Measurements from ENCODE around the gene FERD3L. TPM values are rescaled to one million over a fixed set of nuclear protein-coding genes. Genes with fewer than 3 reads are reported as not detected.

The FERD3L gene
- total RNA-seq, 2 experiments from 2014 or later, result not detected

DNA sequence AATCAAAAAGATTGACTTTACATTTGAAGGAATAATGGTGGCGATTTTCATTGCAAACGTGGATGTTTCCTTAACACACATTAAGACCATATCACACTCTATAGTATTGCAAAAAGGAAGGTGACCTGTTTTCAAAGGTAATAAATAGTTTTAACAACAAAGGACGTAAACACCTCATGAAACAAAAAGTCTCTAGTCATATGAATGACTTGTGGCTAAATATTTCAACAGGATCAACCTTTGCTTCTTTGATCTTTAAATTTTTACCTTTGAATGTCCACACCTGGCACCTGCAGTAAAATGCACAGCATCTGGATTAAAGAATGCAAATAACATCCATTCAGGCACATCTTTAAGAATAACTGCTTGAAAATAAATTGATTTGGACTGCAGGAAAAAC is 30.0 kb upstream of the FERD3L start:
- DNase-seq (no peak), ATAC-seq (no peak)
- TF ChIP-seq, protein P1, sequence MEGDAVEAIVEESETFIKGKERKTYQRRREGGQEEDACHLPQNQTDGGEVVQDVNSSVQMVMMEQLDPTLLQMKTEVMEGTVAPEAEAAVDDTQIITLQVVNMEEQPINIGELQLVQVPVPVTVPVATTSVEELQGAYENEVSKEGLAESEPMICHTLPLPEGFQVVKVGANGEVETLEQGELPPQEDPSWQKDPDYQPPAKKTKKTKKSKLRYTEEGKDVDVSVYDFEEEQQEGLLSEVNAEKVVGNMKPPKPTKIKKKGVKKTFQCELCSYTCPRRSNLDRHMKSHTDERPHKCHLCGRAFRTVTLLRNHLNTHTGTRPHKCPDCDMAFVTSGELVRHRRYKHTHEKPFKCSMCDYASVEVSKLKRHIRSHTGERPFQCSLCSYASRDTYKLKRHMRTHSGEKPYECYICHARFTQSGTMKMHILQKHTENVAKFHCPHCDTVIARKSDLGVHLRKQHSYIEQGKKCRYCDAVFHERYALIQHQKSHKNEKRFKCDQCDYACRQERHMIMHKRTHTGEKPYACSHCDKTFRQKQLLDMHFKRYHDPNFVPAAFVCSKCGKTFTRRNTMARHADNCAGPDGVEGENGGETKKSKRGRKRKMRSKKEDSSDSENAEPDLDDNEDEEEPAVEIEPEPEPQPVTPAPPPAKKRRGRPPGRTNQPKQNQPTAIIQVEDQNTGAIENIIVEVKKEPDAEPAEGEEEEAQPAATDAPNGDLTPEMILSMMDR (IDR thresholded peaks at IDR 0.05), result no peak
- Mint-ChIP-seq H3K9me3 (no peaks in the 10 kb centered on the region), H3K27ac (no peak overlapping the region), H3K4me3 (no peak overlapping the region), H3K4me1 (ENCODE audit: low read depth) (no peaks in the 10 kb centered on the region), H3K36me3 (ENCODE audit: low read depth) (no peaks in the 10 kb centered on the region), H3K27me3 (no peaks in the 10 kb centered on the region)
- CTCF ChIA-PET, result no interaction called here
- POLR2A ChIA-PET, result no interaction called here
- intact Hi-C loops (cut with micrococcal nuclease), result no loop called here

DNA sequence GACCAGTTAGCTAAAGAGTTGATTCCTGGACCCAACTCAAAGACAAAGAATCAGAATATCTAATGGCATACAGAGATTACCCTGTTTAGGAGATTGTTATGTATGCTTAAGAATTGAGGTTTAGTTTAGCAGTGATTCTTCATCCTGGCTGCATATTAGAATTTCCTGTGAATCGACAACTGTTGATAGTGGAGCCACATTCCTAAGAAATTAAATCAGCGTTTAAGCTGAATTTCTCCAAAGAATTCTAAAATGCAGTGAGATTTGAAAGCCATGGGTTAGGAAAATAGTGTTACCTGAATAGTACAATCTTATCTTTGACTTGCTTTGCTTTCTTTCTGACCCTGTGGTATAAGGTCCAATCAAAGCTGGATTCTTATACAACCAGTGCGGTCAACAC is 16.4 kb upstream of the FERD3L start:
- DNase-seq (no peak), ATAC-seq (no peak)
- Mint-ChIP-seq H3K27me3 (no peaks in the 10 kb centered on the region), H3K27ac (no peak overlapping the region), H3K4me3 (no peak overlapping the region), H3K36me3 (ENCODE audit: low read depth) (no peaks in the 10 kb centered on the region), H3K4me1 (ENCODE audit: low read depth) (no peaks in the 10 kb centered on the region), H3K9me3 (no peaks in the 10 kb centered on the region)
- TF ChIP-seq, protein P1 (IDR thresholded peaks at IDR 0.05), result no peak
- intact Hi-C loops (cut with micrococcal nuclease), result no loop called here
- POLR2A ChIA-PET, result no interaction called here
- CTCF ChIA-PET, result no interaction called here

DNA sequence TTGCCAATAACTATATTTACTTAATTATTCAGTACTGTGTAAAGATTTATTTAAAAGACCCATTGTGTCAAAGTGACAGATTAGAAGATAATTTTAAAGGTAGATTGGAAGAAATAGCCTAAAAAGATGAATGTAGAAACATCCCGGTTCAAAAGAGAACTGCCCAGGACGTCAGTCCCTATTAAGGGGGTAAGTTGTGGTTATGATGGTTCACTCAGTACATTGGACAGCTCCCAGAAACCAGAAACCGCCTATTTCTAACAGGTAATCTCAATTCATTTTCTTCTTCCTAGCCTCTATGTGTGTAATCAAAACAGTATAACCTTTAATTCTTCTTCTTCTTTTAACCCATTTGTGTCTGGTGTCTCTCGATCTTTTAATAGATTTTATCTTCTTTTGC is 1.5 kb upstream of the FERD3L start:
- DNase-seq (no peak), ATAC-seq (no peak)
- ChIA-PET CTCF (no interaction called here), POLR2A (interaction anchor here (0.7 kb wide), 1 partner anchor 9 kb away, joined by 3 read pairs; no protein-coding TSS in a partner anchor)
- H3K36me3 Mint-ChIP-seq (ENCODE audit: low read depth), result no peaks in the 10 kb centered on the region
- H3K4me3 Mint-ChIP-seq, result no peak overlapping the region
- H3K4me1 Mint-ChIP-seq (ENCODE audit: low read depth), result no peaks in the 10 kb centered on the region
- peaks cover 1% of the 10 kb centered on the region for H3K9me3 Mint-ChIP-seq
- intact Hi-C loops (cut with micrococcal nuclease), result no loop called here
- TF ChIP-seq, protein P1 (IDR thresholded peaks at IDR 0.05), result no peak
- no peak overlapping the region for H3K27ac Mint-ChIP-seq
- peaks cover 28% of the 10 kb centered on the region for H3K27me3 Mint-ChIP-seq

DNA sequence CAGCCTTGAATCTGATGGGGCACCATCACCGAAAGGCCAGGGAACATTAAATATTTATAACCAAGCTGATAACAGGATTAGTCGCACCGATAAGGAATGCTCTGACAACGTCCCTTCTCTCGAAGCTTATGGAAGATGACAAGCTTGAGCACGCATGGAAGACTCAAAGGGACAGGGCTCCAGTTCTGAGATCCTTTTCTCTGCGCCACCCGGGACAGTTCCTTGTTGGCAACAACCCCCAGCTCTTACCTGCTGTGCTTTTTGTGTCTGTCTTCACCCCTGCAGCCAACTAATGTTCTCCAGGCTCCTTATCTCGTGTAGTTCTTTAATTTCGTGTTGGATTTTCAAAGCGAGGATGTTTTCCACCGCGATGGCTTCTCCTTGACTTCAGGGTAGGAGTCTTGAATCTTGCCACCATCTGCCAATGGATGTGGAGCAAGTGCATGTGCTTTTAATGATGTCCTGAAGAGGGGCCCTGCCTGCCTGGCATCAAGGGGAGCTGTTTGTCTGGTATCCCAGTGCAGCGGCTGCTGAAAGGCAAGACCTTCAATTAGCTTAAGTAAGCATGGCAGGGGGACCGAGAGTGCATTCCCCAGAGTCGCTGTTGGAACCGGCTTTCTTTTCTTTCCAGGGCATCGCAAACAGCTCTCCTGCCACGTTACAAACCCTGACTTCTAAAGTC is 354 bp upstream of the FERD3L start:
- H3K4me3 Mint-ChIP-seq, result no peak overlapping the region
- no peak overlapping the region for H3K27ac Mint-ChIP-seq
- POLR2A ChIA-PET, result no interaction called here
- no peak for ATAC-seq
- no peaks in the 10 kb centered on the region for H3K9me3 Mint-ChIP-seq
- CTCF ChIA-PET, result interaction anchor here (1.2 kb wide), 1 partner anchor 23 kb away, joined by 3 read pairs; no protein-coding TSS in a partner anchor
- no peaks in the 10 kb centered on the region for H3K36me3 Mint-ChIP-seq (ENCODE audit: low read depth)
- H3K4me1 Mint-ChIP-seq (ENCODE audit: low read depth), result no peaks in the 10 kb centered on the region
- intact Hi-C loops (cut with micrococcal nuclease), result no loop called here
- DNase-seq, result no peak
- peaks cover 28% of the 10 kb centered on the region for H3K27me3 Mint-ChIP-seq
- TF ChIP-seq, protein P1 (IDR thresholded peaks at IDR 0.05), result no peak

- no peak overlapping the region for H3K27ac Mint-ChIP-seq
Measured at GRCh38 chr7:19143881-19144574, 1.2 kb downstream of the FERD3L start.

More at GRCh38 chr7:19143881-19144574, 1.2 kb downstream of the FERD3L start:
- POLR2A ChIA-PET, result no interaction called here
- Mint-ChIP-seq H3K27me3 (peaks cover 28% of the 10 kb centered on the region), H3K4me1 (ENCODE audit: low read depth) (no peaks in the 10 kb centered on the region), H3K4me3 (no peak overlapping the region), H3K9me3 (no peaks in the 10 kb centered on the region), H3K36me3 (ENCODE audit: low read depth) (no peaks in the 10 kb centered on the region)
- TF ChIP-seq, protein P1 (IDR thresholded peaks at IDR 0.05), result no peak
- DNase-seq (no peak), ATAC-seq (no peak)
- intact Hi-C loops (cut with micrococcal nuclease), result no loop called here
- CTCF ChIA-PET, result no interaction called here
